Endometrium (tissue), 2 donors: ENCODE measurements around the gene CEMIP.
"Not testable (repeated sequence)": the region's sequence is repeated elsewhere in the genome, so short reads cannot be mapped to it uniquely, and the experiment has no call there.

Source experiments
- FAIRE-seq: peaks from 2 replicates; lab custom pipeline; 2012; peaks lifted over from hg19 to GRCh38; lab: Jason Lieb, UNC
- donor health status: control.
- donor health status: control.

The CEMIP gene

GRCh38 chr15:80758130-80758745, 20.9 kb upstream of the CEMIP start:
- no peak for FAIRE-seq

GRCh38 chr15:80760960-80761359, 18.2 kb upstream of the CEMIP start:
- no peak for FAIRE-seq

GRCh38 chr15:80761754-80762153, 17.4 kb upstream of the CEMIP start:
- FAIRE-seq = no peak

- not testable (repeated sequence) for FAIRE-seq
Observed at GRCh38 chr15:80763235-80763634, 15.9 kb upstream of the CEMIP start.

- no peak for FAIRE-seq
Observed at GRCh38 chr15:80764535-80764934, 14.6 kb upstream of the CEMIP start.

- FAIRE-seq = no peak
Observed at GRCh38 chr15:80766275-80766674, 12.9 kb upstream of the CEMIP start.

- FAIRE-seq = no peak
Observed at GRCh38 chr15:80768158-80768557, 11.0 kb upstream of the CEMIP start.

GRCh38 chr15:80769153-80769828, 9.9 kb upstream of the CEMIP start:
- FAIRE-seq = no peak

GRCh38 chr15:80769829-80770705, 9.1 kb upstream of the CEMIP start:
- no peak for FAIRE-seq

- no peak for FAIRE-seq
Observed at GRCh38 chr15:80773122-80773551, 6.0 kb upstream of the CEMIP start.

- no peak for FAIRE-seq
Observed at GRCh38 chr15:80773792-80774352, 5.3 kb upstream of the CEMIP start.

- no peak for FAIRE-seq
Observed at GRCh38 chr15:80774486-80774885, 4.7 kb upstream of the CEMIP start.

- no peak for FAIRE-seq
Observed at GRCh38 chr15:80775338-80775737, 3.8 kb upstream of the CEMIP start.

GRCh38 chr15:80776420-80777045, 2.6 kb upstream of the CEMIP start:
- FAIRE-seq = no peak

- no peak for FAIRE-seq
Observed at GRCh38 chr15:80777137-80777536, 2.0 kb upstream of the CEMIP start.

- FAIRE-seq = no peak
Observed at GRCh38 chr15:80777826-80778620, 1.1 kb upstream of the CEMIP start.

GRCh38 chr15:80778621-80778963, 578 bp upstream of the CEMIP start:
- FAIRE-seq = no peak

- FAIRE-seq = no peak
Observed at GRCh38 chr15:80779658-80780415, 667 bp downstream of the CEMIP start.

GRCh38 chr15:80780416-80781221, 1.4 kb downstream of the CEMIP start:
- no peak for FAIRE-seq

GRCh38 chr15:80783260-80783659, 4.1 kb downstream of the CEMIP start:
- FAIRE-seq = no peak
